CD4-positive, alpha-beta T cell treated with Interleukin-10 for 1 hour (primary cell): ENCODE results near the gene CYP4F2.
"Not testable (repeated sequence)": the region's sequence is repeated elsewhere in the genome, so short reads cannot be mapped to it uniquely, and the experiment has no call there.

Source experiments
- DNase-seq: peaks from one replicate; pipeline ENCODE4 v3.0.0-alpha.2; 2020

Gene CYP4F2, protein sequence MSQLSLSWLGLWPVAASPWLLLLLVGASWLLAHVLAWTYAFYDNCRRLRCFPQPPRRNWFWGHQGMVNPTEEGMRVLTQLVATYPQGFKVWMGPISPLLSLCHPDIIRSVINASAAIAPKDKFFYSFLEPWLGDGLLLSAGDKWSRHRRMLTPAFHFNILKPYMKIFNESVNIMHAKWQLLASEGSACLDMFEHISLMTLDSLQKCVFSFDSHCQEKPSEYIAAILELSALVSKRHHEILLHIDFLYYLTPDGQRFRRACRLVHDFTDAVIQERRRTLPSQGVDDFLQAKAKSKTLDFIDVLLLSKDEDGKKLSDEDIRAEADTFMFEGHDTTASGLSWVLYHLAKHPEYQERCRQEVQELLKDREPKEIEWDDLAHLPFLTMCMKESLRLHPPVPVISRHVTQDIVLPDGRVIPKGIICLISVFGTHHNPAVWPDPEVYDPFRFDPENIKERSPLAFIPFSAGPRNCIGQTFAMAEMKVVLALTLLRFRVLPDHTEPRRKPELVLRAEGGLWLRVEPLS

GRCh38 chr19:15897738-15898276 is at the start of gene CYP4F2:
Gene CYP4F2, minus strand, starts transcription at chr19:15898074. Its CDS starts 463 bp downstream, at chr19:15897611.
- DNase-seq = no peak

DNA sequence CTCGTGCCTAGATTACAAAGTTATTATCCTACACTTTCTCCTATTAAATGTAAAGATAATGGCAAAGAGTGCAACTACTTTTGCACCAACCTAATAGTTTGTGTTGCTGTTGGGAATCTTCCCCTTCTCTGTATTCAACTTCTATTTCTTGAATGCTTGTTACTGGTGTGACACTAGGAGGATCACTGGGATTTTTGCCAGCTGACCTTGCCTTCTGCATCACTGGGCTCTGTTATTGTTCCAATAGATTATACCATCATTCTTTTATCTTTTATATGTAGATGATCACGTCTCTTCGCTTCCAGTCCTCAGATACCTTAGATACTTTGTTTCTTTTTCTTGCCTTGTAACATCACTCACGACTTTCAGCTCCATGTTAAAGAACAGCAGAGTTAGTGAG is 47.4 kb upstream of the CYP4F2 start:
- DNase-seq = no peak

GRCh38 chr19:15944401-15944800 is 46.5 kb upstream of the CYP4F2 start:
- DNase-seq = no peak

DNA sequence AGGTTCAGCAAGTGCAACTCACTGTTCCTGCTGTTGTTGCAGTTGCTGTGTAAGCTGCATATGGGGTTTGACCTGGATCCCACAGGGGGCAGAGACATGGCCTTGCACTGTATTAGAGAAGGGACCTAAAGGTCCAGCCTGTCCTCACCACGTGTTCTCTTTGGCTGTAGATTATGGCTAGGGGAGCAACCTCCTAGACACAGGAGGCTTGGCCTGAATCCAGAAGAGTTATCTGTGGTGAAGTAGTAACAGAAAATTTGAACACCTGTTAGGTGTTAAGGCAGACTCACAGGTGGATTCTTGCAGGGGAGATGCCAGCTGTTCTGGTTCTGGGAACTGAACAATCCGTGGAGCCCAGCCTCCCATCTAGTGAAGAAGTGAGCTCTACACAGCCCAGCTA is 39.9 kb upstream of the CYP4F2 start:
- no peak for DNase-seq

GRCh38 chr19:15936950-15937349 is 39.1 kb upstream of the CYP4F2 start:
- no peak for DNase-seq

GRCh38 chr19:15936173-15936572 is 38.3 kb upstream of the CYP4F2 start:
- no peak for DNase-seq

- DNase-seq = no peak
Measured at GRCh38 chr19:15935167-15935702, 37.4 kb upstream of the CYP4F2 start.

GRCh38 chr19:15934332-15935078 is 36.6 kb upstream of the CYP4F2 start, which contains the start of gene CYP4F11:
Gene CYP4F11, minus strand, starts transcription at chr19:15934529. Its CDS starts 121 bp downstream, at chr19:15934408.
- DNase-seq = no peak

- not testable (repeated sequence) for DNase-seq
Measured at GRCh38 chr19:15933761-15934331, 36.0 kb upstream of the CYP4F2 start.

GRCh38 chr19:15928321-15928720 is 30.4 kb upstream of the CYP4F2 start:
- DNase-seq = no peak

- no peak for DNase-seq
Measured at GRCh38 chr19:15926484-15926883, 28.6 kb upstream of the CYP4F2 start.

DNA sequence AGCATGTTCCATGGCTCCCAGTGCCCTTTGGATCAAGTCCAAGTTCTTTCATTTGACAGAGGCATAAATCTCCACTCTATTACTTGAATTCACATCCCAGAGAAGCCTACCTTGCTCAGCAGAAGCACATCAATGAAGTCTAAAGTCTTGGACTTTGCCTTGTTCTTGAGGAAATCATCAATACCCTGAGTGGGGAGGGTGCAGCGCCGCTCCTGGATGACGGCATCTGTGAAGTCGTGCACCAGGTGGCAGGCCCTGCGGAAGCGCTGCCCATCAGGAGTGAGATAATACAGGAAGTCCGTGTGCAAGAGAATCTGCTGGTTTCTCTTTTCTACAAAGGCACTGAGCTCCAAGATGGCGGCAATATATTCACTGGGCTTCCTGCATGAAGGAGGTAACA is 25.8 kb upstream of the CYP4F2 start:
- no peak for DNase-seq

DNA sequence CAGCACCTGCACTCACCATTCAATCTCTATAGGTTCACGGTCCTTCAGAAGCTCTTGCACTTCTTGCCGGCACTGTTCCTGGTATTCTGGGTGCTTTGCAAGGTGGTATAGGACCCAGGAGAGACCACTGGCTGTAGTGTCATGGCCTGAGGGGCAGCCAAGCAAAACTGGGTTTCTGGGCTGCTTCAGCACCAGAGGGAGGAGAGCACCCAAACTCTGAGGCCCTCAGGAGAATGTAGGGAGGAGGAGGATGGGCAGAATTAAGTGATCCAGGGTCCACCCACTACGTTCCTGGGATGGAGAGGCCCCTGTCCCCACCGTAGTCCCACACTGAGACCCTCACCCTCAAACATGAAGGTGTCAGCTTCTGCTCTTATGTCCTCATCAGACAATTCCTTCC is 24.1 kb upstream of the CYP4F2 start:
- DNase-seq = no peak

DNA sequence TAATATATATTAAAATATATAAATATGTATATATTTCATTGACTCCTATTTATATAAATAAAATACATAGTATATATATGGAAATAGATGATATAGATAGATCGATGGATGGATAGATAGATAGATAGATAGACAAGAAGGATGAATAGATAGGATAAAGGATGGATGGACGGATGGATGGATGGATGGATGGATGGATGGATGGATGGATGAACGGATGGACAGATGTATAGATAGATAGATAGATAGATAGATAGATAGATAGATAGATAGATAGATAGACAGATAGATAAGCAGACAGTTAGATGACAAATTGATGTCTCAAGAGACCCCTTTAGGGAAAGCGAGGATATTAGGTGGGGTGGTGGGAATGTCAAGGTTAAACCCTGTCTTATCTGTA is 21.4 kb upstream of the CYP4F2 start:
- no peak for DNase-seq

DNA sequence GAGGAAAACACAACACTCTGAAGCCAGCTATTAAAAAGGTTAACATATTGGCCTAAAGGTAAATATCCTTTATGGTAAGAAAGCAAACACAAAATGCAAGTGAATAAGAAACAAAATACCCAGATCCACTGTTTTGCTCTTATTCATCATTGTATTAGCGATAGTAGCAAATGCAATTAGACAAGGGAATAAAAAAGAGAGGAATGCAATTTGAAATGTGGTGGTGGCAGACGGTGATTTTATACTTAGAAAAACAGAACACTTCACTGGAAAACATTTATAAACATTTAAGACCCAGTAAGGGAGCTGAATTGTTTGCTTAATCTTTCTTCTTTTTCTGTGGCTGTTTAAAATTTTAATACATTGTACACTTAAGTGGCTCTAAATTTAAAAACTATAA is 17.2 kb upstream of the CYP4F2 start:
- DNase-seq = no peak

GRCh38 chr19:15913830-15914229 is 16.0 kb upstream of the CYP4F2 start:
- DNase-seq = no peak

DNA sequence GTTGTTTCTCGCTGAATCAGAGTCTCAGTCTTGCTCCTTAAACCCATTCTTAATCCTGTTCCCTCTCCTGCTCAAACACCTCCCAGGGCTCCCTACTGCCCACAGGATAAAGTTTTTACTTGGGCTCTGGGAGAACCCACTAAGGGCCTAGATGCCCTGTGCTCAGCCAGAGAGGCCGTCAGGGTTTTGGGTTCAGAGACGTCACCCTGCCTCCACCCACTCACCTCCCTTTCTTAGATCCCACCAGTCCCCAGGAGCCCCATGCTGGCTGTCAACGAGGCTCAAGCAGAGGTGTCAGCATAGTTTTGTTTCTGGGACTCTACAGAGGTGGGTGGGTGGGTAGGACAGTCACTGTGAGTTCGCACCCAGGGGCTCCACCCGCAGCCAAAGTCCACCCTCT is 15.5 kb upstream of the CYP4F2 start:
- no peak for DNase-seq

GRCh38 chr19:15911599-15912235 is 13.8 kb upstream of the CYP4F2 start:
- DNase-seq = peak; percentile 4

DNA sequence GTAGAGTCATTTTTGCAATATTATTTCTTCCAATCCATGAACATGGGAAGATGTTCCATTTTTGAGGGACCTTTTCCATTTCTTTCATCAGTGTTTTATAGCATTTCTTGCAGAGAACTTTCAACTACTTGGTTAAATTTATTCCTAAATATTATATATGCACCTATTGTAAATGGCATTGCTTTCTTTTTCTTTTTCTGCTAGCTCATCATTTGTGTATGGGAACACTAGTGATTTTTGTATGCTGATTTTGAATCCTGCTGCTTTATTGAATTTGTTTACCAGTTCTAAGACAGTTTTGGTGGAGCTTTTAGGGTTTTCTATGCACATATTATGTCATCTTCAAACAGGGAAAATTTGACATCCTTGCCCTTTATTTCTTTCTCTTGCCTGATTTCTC is 7.2 kb upstream of the CYP4F2 start:
- DNase-seq = no peak

DNA sequence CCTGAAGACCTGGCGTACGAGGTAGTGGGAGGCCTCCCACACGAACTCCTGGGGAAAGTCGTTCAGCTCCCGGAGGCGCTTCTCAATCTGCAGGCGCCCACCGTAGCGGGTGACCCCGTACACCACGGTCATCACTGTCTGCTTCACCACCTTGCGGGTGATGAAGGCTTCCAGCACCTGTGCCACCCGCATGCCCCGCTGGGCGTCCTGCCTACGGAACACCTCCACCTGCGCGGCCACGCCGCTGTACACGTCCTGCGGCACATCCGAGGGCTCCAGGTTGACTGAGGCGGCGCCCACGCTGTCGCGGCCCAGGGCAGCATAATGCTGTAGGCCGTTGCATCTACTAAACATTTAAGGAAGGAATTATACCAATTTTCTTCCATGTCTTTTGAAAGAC is 5.0 kb upstream of the CYP4F2 start:
- DNase-seq = not testable (repeated sequence)

GRCh38 chr19:15902254-15902653 is 4.4 kb upstream of the CYP4F2 start:
- no peak for DNase-seq

GRCh38 chr19:15900504-15900903 is 2.6 kb upstream of the CYP4F2 start:
- DNase-seq = no peak
